ENCODE measurements around the gene ANGPTL5.

The ANGPTL5 gene

DNA sequence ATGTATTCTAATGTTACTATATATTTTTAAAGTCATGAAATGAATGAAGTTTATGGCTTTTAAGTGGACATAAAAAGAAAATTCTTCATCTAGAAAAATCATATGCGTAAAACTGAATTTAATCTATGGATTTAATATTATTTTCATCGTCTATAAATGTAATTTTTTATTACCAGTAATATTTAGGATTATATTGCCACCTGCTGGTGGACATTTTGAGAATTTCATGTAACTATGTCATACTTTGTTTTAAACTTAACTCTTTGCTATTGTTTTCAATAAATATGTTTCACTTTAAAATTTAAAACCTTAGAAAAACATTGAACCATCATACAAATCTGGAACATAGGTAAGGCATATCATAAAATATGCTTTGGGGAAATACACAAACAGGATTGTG, 68.1 kb downstream of the ANGPTL5 start:
- DNase-seq (ENCODE audit: low read depth): peak; percentile 28

DNA sequence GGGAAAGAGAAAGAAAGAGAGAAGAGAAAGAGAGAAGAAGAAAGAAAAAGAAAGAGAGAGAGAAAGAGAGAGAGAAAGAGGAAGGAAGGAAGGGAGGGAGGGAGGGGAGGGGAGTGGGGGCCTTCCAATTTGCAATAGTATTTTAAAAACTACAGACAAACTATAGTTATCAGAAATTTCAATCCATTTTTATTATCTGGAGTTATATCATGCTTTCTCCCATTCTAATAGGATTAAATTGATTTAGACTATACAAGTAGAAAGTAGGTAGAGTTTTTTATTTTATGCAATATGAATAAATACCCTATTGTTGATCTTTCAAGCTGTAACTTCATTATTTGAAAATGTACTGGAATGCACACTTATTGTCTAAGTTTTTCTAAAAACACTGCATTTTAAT, 71.7 kb downstream of the ANGPTL5 start:
- no peak for DNase-seq (ENCODE audit: low read depth)
- H3K4me3 ChIP-seq (ENCODE audit: low read length): no peak overlapping the region
- TF ChIP-seq, protein P1, sequence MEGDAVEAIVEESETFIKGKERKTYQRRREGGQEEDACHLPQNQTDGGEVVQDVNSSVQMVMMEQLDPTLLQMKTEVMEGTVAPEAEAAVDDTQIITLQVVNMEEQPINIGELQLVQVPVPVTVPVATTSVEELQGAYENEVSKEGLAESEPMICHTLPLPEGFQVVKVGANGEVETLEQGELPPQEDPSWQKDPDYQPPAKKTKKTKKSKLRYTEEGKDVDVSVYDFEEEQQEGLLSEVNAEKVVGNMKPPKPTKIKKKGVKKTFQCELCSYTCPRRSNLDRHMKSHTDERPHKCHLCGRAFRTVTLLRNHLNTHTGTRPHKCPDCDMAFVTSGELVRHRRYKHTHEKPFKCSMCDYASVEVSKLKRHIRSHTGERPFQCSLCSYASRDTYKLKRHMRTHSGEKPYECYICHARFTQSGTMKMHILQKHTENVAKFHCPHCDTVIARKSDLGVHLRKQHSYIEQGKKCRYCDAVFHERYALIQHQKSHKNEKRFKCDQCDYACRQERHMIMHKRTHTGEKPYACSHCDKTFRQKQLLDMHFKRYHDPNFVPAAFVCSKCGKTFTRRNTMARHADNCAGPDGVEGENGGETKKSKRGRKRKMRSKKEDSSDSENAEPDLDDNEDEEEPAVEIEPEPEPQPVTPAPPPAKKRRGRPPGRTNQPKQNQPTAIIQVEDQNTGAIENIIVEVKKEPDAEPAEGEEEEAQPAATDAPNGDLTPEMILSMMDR (conservative IDR thresholded peaks at IDR 0.05; ENCODE audit: low read length): no peak

More for the DNA sequence above, 68.1 kb downstream of the ANGPTL5 start:
- TF ChIP-seq, protein P1 (conservative IDR thresholded peaks at IDR 0.05; ENCODE audit: low read length): peak; percentile 42
- H3K4me3 ChIP-seq (ENCODE audit: low read length): no peak overlapping the region

DNA sequence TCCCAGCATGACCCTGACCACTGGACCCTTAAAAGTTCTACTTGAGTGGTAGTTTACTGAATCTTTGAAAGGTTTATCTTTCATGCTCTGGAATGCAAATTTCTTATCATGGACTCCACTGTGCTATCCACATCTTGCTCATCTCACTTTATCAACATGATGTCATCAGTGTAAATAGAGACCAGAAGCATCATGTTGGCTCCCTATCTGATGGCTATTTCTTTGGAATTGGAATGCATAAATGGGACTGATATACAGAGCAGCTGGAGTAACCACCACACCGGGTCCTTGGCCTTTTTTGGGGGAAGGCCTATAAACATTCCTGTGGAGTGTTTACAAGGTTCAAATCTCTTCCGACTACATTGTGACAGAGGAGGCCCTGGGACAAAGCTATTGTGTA, 75.6 kb downstream of the ANGPTL5 start:
- TF ChIP-seq, protein P1 (conservative IDR thresholded peaks at IDR 0.05; ENCODE audit: low read length): no peak
- no peak overlapping the region for H3K4me3 ChIP-seq (ENCODE audit: low read length)
- no peak for DNase-seq (ENCODE audit: low read depth)

Data from AG10803 (cell line).